Muscle layer of duodenum (tissue), 2 donors: Measurements from ENCODE around the gene CATSPER1.
A peak's percentile ranks its signal among the peaks of the same experiment; 100 is the strongest.

Experiments used
- H3K27ac ChIP-seq: one replicate; pipeline ENCODE4 v1.7.0; 2013; ENCODE audit warnings: mild to moderate bottlenecking, low read length
- H3K27me3 ChIP-seq: one replicate; pipeline ENCODE4 v1.7.0; 2013; ENCODE audit warnings: low read depth, mild to moderate bottlenecking, control low read depth, low read length
- H3K36me3 ChIP-seq, 2 donors: one replicate each; pipeline ENCODE4 v1.7.0; 2013; ENCODE audit warnings: low read length in 2 of 2, control low read depth in 1 of 2, mild to moderate bottlenecking in 1 of 2; ENCODE audit not compliant: insufficient read depth in 2 of 2, control insufficient read depth in 1 of 2
- H3K4me1 ChIP-seq, 2 donors: one replicate each; pipeline ENCODE4 v1.7.0; 2013; ENCODE audit warnings: low read length in 2 of 2, mild to moderate bottlenecking in 2 of 2, control low read depth in 1 of 2, moderate library complexity in 1 of 2; ENCODE audit not compliant: insufficient read depth in 2 of 2, control insufficient read depth in 1 of 2
- H3K4me3 ChIP-seq, 2 donors: one replicate each; pipeline ENCODE4 v1.7.0; 2013; ENCODE audit warnings: low read length in 2 of 2, low read depth in 1 of 2, mild to moderate bottlenecking in 1 of 2
- H3K9me3 ChIP-seq, 2 donors: one replicate each; pipeline ENCODE4 v1.7.0; 2013; ENCODE audit warnings: low read length in 2 of 2, control low read depth in 1 of 2, mild to moderate bottlenecking in 1 of 2; ENCODE audit not compliant: control insufficient read depth in 1 of 2
- donor health status: healthy.

CATSPER1 gene

GRCh38 chr11:66008095-66008467 is 18.2 kb downstream of the CATSPER1 start:
- H3K27me3 ChIP-seq = peaks cover 4% of the 10 kb centered on the region
- H3K4me1 ChIP-seq = peaks cover 4 to 10% of the 10 kb centered on the region in 2 donors
- no peak overlapping the region for H3K4me3 ChIP-seq
- H3K36me3 ChIP-seq = peaks cover 12 to 17% of the 10 kb centered on the region in 2 donors
- H3K9me3 ChIP-seq = no peaks in the 10 kb centered on the region
- H3K27ac ChIP-seq = no peak overlapping the region

GRCh38 chr11:66007201-66007634 is 19.1 kb downstream of the CATSPER1 start:
- H3K27ac ChIP-seq = no peak overlapping the region
- no peak overlapping the region for H3K4me3 ChIP-seq
- no peaks in the 10 kb centered on the region for H3K9me3 ChIP-seq
- H3K36me3 ChIP-seq = peaks cover 12 to 17% of the 10 kb centered on the region in 2 donors
- peaks cover 5 to 9% of the 10 kb centered on the region in 2 donors for H3K4me1 ChIP-seq
- H3K27me3 ChIP-seq = no peaks in the 10 kb centered on the region

DNA sequence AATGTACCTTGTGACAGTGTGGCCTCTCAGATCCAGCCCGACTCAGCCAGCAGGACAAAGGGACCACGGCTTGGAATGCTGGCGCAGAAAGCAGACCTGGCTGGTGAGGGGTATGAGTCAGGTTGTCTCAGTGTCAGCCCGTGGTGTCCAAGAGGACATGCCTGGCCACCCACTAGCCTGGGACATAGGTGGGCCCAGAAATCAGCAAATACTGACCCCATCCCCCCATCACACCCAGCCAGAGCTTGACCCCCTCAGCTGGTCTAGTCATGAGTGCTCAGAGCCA is 19.4 kb downstream of the CATSPER1 start:
- Histone ChIP-seq H3K27me3 (no peaks in the 10 kb centered on the region), H3K4me1 (peaks cover 5 to 9% of the 10 kb centered on the region in 2 donors), H3K4me3 (no peak overlapping the region), H3K36me3 (peaks cover 12 to 18% of the 10 kb centered on the region in 2 donors), H3K9me3 (no peaks in the 10 kb centered on the region), H3K27ac (no peak overlapping the region)

DNA sequence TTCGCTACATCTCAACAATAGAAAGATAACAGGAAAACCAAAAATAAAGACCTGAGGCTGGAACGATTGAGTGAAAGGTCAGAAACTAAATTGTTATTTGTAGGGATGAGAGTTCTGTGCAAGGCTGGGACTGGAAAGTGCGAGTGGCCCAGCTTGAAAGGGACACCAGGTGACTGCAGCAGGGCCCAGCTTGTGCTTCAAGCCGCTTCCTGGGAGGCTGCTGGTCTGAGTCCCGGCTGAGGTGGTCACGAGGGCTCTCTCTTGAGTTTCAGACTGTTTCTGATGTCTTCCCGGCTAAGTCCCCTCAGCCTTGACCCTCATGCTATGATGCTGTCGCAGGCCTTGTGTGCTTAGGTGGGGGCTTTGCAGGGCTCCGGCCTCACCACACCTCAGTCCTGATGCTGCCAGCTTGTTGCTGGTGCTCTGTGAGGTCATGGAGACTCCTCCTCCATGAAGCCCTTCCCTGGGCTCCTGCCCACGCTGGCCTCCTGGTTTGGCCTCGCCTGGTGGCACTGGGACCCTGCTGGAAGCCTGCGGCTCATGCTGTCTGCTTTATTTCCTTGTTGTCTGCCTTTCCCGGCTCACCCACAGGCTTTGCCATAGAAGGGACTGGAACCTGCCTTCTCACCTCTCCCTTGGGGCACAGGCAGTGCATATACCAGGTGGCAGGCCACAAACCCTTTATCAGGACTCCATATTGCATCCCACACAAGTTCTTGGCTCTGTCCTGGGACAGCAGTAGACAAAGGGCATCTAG is 20.0 kb downstream of the CATSPER1 start:
- Histone ChIP-seq H3K4me3 (no peak overlapping the region), H3K9me3 (no peaks in the 10 kb centered on the region), H3K4me1 (peaks cover 5 to 9% of the 10 kb centered on the region in 2 donors), H3K27ac (no peak overlapping the region), H3K27me3 (no peaks in the 10 kb centered on the region), H3K36me3 (peaks cover 12 to 21% of the 10 kb centered on the region in 2 donors)

GRCh38 chr11:66004186-66004585 is 22.1 kb downstream of the CATSPER1 start:
- H3K9me3 ChIP-seq = no peaks in the 10 kb centered on the region
- H3K27me3 ChIP-seq = no peaks in the 10 kb centered on the region
- peaks cover 23 to 33% of the 10 kb centered on the region in 2 donors for H3K36me3 ChIP-seq
- H3K27ac ChIP-seq = no peak overlapping the region
- H3K4me3 ChIP-seq = no peak overlapping the region
- H3K4me1 ChIP-seq = peaks cover 8 to 26% of the 10 kb centered on the region in 2 donors

DNA sequence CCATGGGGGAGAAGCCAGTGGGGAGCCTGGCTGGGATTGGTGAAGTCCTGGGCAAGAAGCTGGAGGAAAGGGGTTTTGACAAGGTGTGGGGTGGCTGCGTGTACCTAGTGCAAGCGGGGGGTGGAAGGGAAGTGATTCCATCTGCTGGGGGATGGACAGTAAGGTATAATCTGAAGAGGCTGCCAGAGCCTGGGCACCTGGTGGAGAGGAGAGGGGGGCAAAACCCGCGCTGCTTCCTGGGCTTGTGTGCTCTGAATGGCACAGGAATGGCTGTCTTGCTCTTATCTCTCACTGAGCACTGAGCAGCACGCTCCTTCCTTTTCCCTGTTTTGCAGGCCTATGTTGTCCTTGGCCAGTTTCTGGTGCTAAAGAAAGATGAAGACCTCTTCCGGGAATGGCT is 23.0 kb downstream of the CATSPER1 start:
- Histone ChIP-seq H3K36me3 (peaks cover 32 to 42% of the 10 kb centered on the region in 2 donors), H3K9me3 (no peaks in the 10 kb centered on the region), H3K4me3 (peak overlapping the region; percentile 100), H3K4me1 (peaks cover 8 to 26% of the 10 kb centered on the region in 2 donors), H3K27me3 (no peaks in the 10 kb centered on the region), H3K27ac (peak overlapping the region; percentile 96)

- H3K4me1 ChIP-seq = peaks cover 8 to 26% of the 10 kb centered on the region in 2 donors
- peak overlapping the region; percentile 96 for H3K27ac ChIP-seq
- no peaks in the 10 kb centered on the region for H3K27me3 ChIP-seq
- peak overlapping the region; percentile 100 for H3K4me3 ChIP-seq
- peaks cover 37 to 47% of the 10 kb centered on the region in 2 donors for H3K36me3 ChIP-seq
- no peaks in the 10 kb centered on the region for H3K9me3 ChIP-seq
Observed at GRCh38 chr11:66002648-66003225, 23.5 kb downstream of the CATSPER1 start.

DNA sequence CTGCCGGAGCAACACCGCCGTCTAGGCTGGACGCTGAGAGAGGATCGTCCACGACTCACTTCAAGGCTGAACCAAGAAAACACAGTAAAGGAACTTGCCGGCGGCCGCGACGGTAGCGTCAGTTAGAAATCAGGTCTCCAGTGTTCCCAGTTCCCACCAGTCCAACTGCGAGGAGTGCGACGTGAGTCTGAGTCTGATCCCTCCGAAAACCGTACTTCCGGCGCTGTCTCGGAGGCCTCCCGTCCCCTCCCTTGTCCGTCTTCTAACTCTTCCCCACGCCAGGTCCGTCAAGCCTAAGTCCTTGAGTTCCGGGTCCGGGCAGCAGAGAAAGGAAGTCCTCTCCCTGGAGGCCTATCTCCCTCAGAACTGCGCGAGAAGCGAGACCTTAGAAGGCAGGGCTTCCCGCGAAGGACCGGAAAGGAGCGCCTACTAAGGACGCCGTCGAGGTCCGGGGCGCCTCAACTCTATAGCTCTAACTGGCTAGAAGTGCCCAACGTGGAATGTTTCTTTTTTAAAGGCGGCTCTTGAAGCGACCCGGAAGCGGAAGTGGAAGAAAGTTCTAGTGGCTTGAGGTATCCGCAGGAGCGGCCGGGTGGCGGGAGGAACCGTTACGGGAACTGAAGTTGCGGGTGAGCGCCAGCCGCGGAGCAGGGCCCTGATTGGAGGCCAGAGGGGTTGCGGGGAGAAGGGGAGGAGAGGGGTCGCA is 24.2 kb downstream of the CATSPER1 start, which contains the start of the genes BANF1 and EIF1AD:
TSS of gene BANF1 (plus strand) at position 562 of the 706 bp plus-strand sequence. CDS start 748 bp downstream, outside the sequence.
TSS of gene EIF1AD (minus strand) at position 216 of the 706 bp plus-strand sequence. CDS start 1,768 bp downstream, outside the sequence.
- Histone ChIP-seq H3K27ac (peak within 1 kb of the TSS; percentile 96), H3K9me3 (no peaks in the 10 kb centered on the region), H3K36me3 (peaks cover 43 to 54% of the 10 kb centered on the region in 2 donors), H3K4me3 (peak within 1 kb of the TSS; percentile 100), H3K4me1 (peaks cover 8 to 26% of the 10 kb centered on the region in 2 donors), H3K27me3 (no peaks in the 10 kb centered on the region)

- peaks cover 31 to 43% of the 10 kb centered on the region in 2 donors for H3K36me3 ChIP-seq
Observed at GRCh38 chr11:65997286-65997685, 29.0 kb downstream of the CATSPER1 start.

DNA sequence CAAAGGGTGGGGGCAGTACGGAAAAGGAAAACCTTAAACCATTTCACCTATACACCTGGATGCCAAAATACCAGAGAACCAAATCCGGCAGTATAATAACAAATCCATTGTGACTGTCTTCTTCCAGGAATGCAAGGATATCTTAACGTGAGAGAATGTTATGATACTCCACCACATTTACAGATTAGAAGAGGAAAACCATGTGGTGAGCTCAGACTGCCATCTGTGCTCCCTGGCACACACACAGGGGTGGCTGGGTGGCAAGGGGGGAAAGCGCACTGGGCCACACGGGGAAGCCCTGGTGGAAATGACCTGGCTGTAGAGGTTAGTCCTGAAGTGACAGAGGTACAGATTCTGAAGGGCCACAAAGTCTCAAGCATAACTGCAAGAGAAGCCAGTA is 34.2 kb downstream of the CATSPER1 start:
- no peak overlapping the region for H3K4me3 ChIP-seq
- H3K27ac ChIP-seq = no peak overlapping the region

More at GRCh38 chr11:65997286-65997685, 29.0 kb downstream of the CATSPER1 start:
- Histone ChIP-seq H3K9me3 (no peaks in the 10 kb centered on the region), H3K4me1 (peaks cover 3 to 16% of the 10 kb centered on the region in 2 donors), H3K4me3 (no peak overlapping the region), H3K27ac (no peak overlapping the region), H3K27me3 (no peaks in the 10 kb centered on the region)

More for the DNA sequence above, 34.2 kb downstream of the CATSPER1 start:
- Histone ChIP-seq H3K27me3 (no peaks in the 10 kb centered on the region), H3K36me3 (peaks cover 0 to 5% of the 10 kb centered on the region in 2 donors), H3K4me1 (peaks cover 0 to 2% of the 10 kb centered on the region in 2 donors), H3K9me3 (no peaks in the 10 kb centered on the region)
